NK-92 treated with Interleukin-12 subunit alpha and Interleukin-12 subunit beta, amount 100 ng/mL, for 24 hours (cell line): ENCODE measurements around the gene TSPAN16.
"Not testable (repeated sequence)": the region's sequence is repeated elsewhere in the genome, so short reads cannot be mapped to it uniquely, and the experiment has no call there.

Experiments used
- DNase-seq: peaks from one replicate; lab custom pipeline; 2025; lab: John Stamatoyannopoulos, UW

The TSPAN16 gene

GRCh38 chr19:11345122-11345803 lies 49.3 kb downstream of the TSPAN16 start:
- DNase-seq, result no peak

GRCh38 chr19:11346104-11346940 lies 50.4 kb downstream of the TSPAN16 start, which contains the start of the genes CCDC159 and TMEM205:
Gene CCDC159 (plus strand): TSS chr19:11346519. CDS start chr19:11346607, 88 bp downstream.
Gene TMEM205 (minus strand): TSS chr19:11346268. CDS start chr19:11345619, 649 bp downstream.
- DNase-seq, result peak; percentile 98

GRCh38 chr19:11347546-11348039 lies 51.6 kb downstream of the TSPAN16 start:
- DNase-seq, result no peak

- no peak for DNase-seq
Observed at GRCh38 chr19:11349171-11349570, 53.2 kb downstream of the TSPAN16 start.

- DNase-seq, result not testable (repeated sequence)
Observed at GRCh38 chr19:11354102-11354501, 58.1 kb downstream of the TSPAN16 start.

- DNase-seq, result no peak
Observed at GRCh38 chr19:11355160-11356073, 59.5 kb downstream of the TSPAN16 start, which contains the start of gene PLPPR2. Gene PLPPR2 (plus strand): TSS chr19:11355432. CDS start chr19:11357674, 2,242 bp downstream.

GRCh38 chr19:11356074-11356397 lies 60.1 kb downstream of the TSPAN16 start:
- DNase-seq, result no peak

GRCh38 chr19:11356676-11357550 lies 61.0 kb downstream of the TSPAN16 start:
- DNase-seq, result no peak

- DNase-seq, result no peak
Observed at GRCh38 chr19:11359421-11359820, 63.5 kb downstream of the TSPAN16 start.

- DNase-seq, result no peak
Observed at GRCh38 chr19:11361037-11361770, 65.2 kb downstream of the TSPAN16 start.

- no peak for DNase-seq
Observed at GRCh38 chr19:11361771-11362731, 66.1 kb downstream of the TSPAN16 start.

GRCh38 chr19:11363881-11364280 lies 67.9 kb downstream of the TSPAN16 start:
- DNase-seq, result no peak

GRCh38 chr19:11364296-11364904 lies 68.4 kb downstream of the TSPAN16 start:
- DNase-seq, result no peak

GRCh38 chr19:11364935-11365334 lies 69.0 kb downstream of the TSPAN16 start:
- DNase-seq, result no peak
